ENCODE measurements around the gene DDI1. TPM values are rescaled to one million over a fixed set of nuclear protein-coding genes. Genes with fewer than 3 reads are reported as not detected.

The DDI1 gene
- total RNA-seq, 1 experiment from 2014 or later: not detected

GRCh38 chr11:104086621-104087020, 50.2 kb downstream of the DDI1 start:
- TF ChIP-seq ELF1 (IDR thresholded peaks at IDR 0.05; ENCODE audit: borderline replicate concordance, low read depth) (no peak), SRF (IDR thresholded peaks at IDR 0.05; ENCODE audit: low read depth) (no peak), CBX3 (IDR thresholded peaks at IDR 0.05; ENCODE audit: low read depth) (no peak), CEBPB (IDR thresholded peaks at IDR 0.05; ENCODE audit: low read depth) (no peak)
- H3K36me3 ChIP-seq (ENCODE audit: control insufficient read depth in 1 of 2, insufficient read depth in 2 of 2, low read length in 2 of 2): no peaks in the 10 kb centered on the region
- H3K9me3 ChIP-seq (ENCODE audit: control insufficient read depth in 1 of 2, insufficient read depth in 1 of 2, low read depth in 1 of 2, low read length in 2 of 2): no peaks in the 10 kb centered on the region
- intact Hi-C loops (cut with micrococcal nuclease): no loop called here
- H4K20me1 ChIP-seq (ENCODE audit: insufficient read depth): no peaks in the 10 kb centered on the region
- no TSS peak for BruUV-seq (replicated peaks)
- no peak overlapping the region for H2AFZ ChIP-seq (ENCODE audit: low read depth, low read length, poor library complexity, severe bottlenecking)
- H3K9ac ChIP-seq (ENCODE audit: low read length): no peak overlapping the region
- H3K79me2 ChIP-seq (ENCODE audit: insufficient read depth, low read length): no peaks in the 10 kb centered on the region
- no peaks in the 10 kb centered on the region for H3K4me1 ChIP-seq (ENCODE audit: control insufficient read depth in 1 of 2, insufficient read depth in 2 of 2, low read length in 2 of 2)
- no peak overlapping the region for H3K4me3 ChIP-seq (replicated peaks in 1 of 2; ENCODE audit: low read depth in 1 of 2, low read length in 2 of 2)
- RAD21 ChIA-PET (ENCODE audit: low non-redundant PET in 1 of 2, low total read pairs in 2 of 2, uncharacterized antibody in 2 of 2, unreplicated experiment in 2 of 2): no interaction called here
- CTCF ChIA-PET: no interaction called here
- no peak for DNase-seq (ENCODE audit: low read depth, low spot score)
- ATAC-seq: no peak
- H3K4me2 ChIP-seq (ENCODE audit: low read length): no peak overlapping the region
- no peaks in the 10 kb centered on the region for H3K9me2 ChIP-seq (ENCODE audit: insufficient read depth)
- POLR2A ChIA-PET: no interaction called here
- H3K27ac ChIP-seq (ENCODE audit: low read depth, low read length): no peak overlapping the region
- no peaks in the 10 kb centered on the region for H3K27me3 ChIP-seq (ENCODE audit: insufficient read depth, low read length)

Other genes starting within 250 kb of the DDI1 start
- 0.34 TPM for gene PDGFD, start 127.5 kb downstream of the DDI1 start, total RNA-seq (2021; ENCODE audit: unreplicated experiment)

Data from HCT116 (cell line).